HG03097 (cell line): Measurements from ENCODE around the gene PLA2G12B.
"Not testable (repeated sequence)": the region's sequence is repeated elsewhere in the genome, so short reads cannot be mapped to it uniquely, and the experiment has no call there.

Source experiments
- ATAC-seq: cut with Tn5 transposase; IDR thresholded peaks from one replicate; pipeline ENCODE4 v1.9.1; 2021; ENCODE audit not compliant: unreplicated experiment, low FRiP score

PLA2G12B gene

DNA sequence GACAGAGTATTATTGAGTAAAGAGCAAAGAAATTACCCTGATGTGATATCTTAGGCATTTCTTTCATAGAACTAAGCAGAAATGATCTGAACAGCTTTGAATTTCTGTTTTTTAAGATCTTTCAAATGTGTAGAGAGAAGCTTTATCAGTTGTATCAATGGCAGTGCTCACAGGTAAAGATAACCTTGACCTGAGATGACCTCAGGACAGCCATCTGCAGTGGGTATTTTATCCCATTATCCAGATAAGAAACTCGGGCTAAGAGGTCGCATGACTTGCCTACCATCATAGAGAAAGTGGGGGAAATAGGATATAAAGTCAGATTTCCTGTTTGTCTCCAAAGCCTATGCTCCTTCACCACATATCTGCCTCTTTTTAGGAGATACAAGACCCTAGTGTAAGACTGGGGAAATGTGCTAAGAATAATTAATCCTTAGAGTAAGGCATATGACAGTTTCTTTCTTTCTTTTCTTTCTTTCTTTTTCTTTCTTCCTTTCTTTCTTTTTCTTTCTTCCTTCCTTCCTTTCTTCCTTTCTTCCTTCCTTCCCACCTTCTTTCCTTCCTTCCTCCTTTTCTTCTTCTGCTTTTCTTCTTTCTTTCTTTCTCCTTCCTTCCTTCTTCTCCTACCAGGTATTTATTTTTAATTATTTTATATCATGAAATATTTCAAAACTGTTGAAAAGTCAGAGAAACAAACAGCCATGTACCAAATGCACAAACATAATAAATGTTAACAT is 10.9 kb downstream of the PLA2G12B start:
- no peak for ATAC-seq

DNA sequence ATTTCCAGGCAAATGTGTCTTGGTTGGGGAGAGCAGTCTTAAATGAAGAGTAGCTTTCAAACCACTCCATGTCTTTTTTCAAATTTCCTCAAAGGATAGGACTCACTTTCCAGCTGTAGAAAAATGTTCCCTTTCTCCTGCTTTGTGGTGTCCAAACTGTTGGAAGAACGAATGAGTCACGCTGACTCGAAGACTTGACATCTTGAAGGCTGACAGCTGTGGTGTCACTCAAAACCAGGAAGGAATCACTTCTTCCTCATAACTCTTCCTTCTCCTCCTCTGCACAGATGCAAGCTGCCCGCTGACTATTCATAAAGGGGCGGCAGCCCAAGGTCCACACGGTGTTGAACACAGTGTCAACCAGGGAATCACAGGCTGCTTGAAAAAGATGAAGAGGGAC is 19.2 kb downstream of the PLA2G12B start:
- no peak for ATAC-seq

DNA sequence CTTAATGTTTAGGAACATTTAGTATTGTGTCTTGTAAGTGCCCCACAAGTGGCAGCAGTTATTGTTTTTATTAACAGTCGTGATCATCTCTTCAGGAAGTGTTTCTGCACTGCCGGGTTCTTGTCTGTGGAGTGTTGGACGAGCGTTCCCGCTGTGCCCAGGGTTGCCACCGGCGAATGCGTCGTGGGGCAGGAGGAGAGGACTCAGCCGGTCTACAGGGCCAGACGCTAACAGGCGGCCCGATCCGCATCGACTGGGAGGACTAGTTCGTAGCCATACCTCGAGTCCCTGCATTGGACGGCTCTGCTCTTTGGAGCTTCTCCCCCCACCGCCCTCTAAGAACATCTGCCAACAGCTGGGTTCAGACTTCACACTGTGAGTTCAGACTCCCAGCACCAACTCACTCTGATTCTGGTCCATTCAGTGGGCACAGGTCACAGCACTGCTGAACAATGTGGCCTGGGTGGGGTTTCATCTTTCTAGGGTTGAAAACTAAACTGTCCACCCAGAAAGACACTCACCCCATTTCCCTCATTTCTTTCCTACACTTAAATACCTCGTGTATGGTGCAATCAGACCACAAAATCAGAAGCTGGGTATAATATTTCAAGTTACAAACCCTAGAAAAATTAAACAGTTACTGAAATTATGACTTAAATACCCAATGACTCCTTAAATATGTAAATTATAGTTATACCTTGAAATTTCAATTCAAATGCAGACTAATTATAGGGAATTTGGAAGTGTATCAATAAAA is 22.2 kb downstream of the PLA2G12B start:
- no peak for ATAC-seq

DNA sequence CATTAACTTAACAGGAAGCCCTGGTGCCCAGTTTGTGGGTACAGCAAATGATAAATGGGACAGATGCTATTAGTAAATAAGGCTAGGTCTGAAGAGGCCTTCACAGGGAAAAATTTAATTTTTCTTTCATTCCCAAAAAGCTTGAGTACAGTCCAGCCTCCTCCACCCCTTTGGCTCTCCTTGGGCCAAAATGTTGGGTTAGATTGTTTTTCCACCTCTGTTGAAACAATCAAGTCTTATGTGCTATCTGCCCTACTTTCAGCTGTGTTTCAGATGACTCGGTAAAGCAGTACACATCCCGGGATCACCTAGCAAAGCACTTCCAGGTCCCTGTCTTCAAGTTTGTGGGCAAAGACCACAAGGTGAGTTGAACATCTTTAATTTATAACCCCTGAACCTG is 24.3 kb downstream of the PLA2G12B start:
- ATAC-seq = no peak

GRCh38 chr10:72928798-72929197 is 25.8 kb downstream of the PLA2G12B start:
- ATAC-seq = no peak

DNA sequence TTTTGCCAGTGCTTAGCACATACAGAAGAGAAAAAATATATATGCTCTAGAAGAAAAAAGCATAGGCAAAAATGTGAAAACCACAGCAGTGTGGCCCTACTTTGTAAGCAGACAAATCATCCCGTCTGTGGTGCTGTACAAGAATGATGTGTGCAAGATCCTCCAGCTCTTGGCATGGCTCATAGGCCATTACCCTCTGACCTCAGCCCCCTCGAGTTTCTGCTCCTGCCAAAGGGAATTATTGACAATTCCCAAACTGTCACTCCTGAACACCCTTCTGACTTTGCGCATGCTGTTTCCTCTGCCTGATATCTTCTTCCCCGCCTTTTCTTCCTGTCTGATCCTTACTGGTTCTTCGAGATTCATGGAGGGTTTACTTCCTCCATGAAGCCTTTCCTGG is 27.1 kb downstream of the PLA2G12B start:
- ATAC-seq = no peak

- no peak for ATAC-seq
Measured at GRCh38 chr10:72925951-72926465, 28.6 kb downstream of the PLA2G12B start.

DNA sequence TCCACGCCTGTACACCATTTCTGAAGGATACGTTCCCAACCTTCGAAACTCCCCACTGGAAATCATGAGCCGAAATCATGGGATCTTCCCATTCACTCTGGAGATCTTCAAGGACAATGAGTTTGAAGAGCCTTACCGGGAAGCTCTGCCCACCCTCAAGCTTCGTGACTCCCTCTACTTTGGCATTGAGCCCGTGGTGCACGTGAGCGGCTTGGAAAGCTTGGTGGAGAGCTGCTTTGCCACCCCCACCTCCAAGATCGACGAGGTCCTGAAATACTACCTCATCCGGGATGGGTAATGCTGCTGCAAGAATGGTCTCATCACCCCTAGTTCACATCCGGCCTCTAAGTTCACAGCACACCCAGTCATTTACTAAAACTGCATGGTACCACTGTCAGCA is 30.3 kb downstream of the PLA2G12B start:
- no peak for ATAC-seq

- not testable (repeated sequence) for ATAC-seq
Measured at GRCh38 chr10:72921147-72921683, 33.4 kb downstream of the PLA2G12B start.

- no peak for ATAC-seq
Measured at GRCh38 chr10:72918352-72918751, 36.3 kb downstream of the PLA2G12B start.

DNA sequence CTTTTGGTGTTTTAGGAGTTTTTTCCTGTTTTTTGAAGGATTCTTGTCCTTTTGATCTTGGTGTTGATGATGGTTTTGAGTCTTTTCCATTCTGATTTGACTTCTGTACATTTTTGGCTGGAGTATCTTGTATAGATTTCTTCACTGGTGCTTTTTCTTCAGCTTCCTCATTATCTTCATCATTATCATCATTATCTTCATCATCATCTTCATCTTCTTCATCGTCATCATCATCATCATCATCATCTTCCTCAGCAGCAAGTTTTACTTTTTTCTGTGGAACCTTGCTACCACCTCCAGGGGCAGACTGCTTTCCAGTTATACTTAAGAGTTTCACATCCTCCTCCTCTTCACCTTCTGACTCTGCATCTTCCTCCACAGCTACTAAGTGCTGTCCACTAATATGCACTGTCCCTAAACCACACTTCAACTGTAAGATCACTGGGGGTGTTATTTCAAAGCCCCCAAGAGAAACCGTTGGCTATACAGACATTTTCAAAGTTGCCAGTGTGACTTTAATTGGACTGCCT is 36.7 kb downstream of the PLA2G12B start:
- ATAC-seq = not testable (repeated sequence)

DNA sequence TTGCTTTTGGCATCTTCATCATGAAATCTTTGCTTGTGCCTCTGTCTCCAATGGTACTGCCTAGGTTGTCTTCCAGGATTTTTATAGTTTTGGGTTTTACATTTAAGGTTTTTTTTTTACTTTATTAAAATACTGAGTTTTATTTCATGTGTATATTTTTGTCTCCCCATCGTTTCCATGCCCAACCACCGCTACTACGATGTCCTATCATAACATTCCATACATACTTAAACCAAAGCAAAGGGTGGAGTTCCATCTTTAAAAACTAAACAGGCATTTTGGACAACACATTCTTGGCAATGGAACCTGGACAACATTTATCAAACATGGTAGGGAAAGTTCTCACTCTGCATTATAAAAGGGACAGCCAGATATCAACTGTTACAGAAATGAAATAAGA is 37.4 kb downstream of the PLA2G12B start:
- not testable (repeated sequence) for ATAC-seq

DNA sequence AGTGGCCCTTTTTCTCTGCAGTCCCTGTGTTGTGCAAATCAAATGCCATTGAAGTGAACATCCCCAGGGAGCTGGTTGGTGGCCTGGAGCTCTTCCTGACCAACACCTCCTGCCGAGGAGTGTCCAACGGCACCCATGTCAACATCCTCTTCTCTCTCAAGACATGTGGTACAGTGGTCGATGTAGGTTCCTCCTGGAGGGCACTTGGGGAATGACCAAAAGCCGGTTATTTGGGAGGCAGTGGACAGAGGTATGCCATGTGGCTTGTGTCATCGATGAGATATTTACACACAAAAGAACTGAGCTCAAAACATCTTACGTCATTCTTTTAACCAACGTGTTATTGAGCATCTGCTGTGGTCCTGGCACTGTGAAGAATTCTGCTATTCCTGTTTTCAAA is 41.3 kb downstream of the PLA2G12B start:
- no peak for ATAC-seq

DNA sequence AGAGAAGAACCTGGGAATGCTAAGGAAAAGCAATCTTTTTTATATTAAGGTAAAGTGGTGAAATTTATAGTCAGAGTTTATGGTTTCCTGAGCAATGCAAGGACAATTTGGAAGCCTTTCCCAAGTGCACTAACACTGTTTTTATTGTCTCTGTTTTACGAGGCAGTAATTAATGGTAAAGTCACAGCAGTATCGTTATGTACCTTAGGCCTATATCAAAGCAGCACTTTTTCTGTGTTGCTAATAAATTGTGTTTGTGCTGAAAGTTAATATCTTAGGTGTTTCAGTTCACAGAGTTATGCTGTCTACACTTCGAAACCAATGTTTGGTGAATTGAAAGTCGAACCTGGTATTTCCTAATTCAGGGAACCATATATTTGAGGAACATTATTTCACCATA is 41.9 kb downstream of the PLA2G12B start:
- no peak for ATAC-seq

DNA sequence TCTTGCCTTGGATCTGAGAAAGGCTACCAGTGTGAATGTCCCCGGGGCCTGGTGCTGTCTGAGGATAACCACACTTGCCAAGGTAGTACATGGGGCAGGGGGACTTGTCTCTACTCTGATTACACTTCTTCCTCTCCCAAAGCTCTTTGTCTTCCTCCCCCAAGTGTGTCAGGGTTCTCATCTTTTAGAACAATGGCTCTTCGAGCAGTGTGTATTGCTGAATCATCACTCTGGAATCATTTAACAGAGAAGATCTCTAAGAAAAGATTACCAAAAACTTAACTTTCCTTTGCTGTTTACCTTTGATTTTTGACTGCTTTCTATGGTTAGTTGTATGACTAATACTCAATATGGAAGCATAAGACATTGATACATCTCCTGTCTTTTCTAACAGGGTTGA is 42.8 kb downstream of the PLA2G12B start:
- no peak for ATAC-seq

- no peak for ATAC-seq
Measured at GRCh38 chr10:72910705-72911104, 43.9 kb downstream of the PLA2G12B start.

GRCh38 chr10:72906446-72906845 is 48.2 kb downstream of the PLA2G12B start:
- ATAC-seq = no peak

DNA sequence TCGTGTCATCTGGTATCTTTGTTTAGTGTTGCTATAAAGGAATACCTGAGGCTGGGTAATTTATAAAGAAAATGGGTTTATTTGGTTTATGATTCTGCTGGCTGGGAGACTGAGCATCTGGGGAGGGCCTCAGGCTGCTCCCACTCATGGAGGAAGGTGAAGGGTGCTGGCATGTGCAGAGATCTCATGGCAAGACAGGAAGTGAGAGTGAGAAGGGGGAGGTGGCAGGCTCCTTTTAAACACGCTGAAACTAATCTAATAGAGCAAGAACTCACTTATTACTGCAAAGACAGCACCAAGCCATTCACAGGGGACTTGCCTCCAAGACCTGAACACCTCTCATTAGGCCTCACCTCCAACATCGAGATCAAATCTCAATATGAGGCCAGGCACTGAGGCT is 49.8 kb downstream of the PLA2G12B start:
- ATAC-seq = no peak

GRCh38 chr10:72903941-72904446 is 50.6 kb downstream of the PLA2G12B start:
- ATAC-seq = not testable (repeated sequence)

DNA sequence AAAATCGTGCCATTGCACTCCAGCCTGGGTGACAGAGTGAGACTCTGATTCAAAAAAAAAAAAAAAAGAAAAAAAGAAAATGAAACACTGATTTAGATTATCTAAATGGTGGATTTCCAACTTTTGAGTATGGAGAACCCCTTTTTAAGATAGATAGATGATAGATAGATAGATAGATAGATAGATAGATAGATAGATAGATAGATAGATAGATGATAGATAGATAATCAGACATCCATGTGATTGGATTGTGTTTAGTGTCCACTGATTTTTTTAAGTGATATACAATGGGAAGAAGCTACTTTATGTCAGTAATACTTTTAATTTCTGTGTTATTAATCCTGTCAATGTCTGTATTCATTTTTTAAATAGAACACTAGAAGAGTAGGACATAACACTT is 55.1 kb downstream of the PLA2G12B start:
- no peak for ATAC-seq

- ATAC-seq = no peak
Measured at GRCh38 chr10:72898616-72899015, 56.0 kb downstream of the PLA2G12B start.
